Cerebellar nuclear complex (tissue), 1 donor: ENCODE measurements around the gene KATNAL1.

Experiments
- DNase-seq, 2 experiments: peaks; one replicate each; lab custom pipeline; 2025; lab: John Stamatoyannopoulos, UW

Gene KATNAL1

DNA sequence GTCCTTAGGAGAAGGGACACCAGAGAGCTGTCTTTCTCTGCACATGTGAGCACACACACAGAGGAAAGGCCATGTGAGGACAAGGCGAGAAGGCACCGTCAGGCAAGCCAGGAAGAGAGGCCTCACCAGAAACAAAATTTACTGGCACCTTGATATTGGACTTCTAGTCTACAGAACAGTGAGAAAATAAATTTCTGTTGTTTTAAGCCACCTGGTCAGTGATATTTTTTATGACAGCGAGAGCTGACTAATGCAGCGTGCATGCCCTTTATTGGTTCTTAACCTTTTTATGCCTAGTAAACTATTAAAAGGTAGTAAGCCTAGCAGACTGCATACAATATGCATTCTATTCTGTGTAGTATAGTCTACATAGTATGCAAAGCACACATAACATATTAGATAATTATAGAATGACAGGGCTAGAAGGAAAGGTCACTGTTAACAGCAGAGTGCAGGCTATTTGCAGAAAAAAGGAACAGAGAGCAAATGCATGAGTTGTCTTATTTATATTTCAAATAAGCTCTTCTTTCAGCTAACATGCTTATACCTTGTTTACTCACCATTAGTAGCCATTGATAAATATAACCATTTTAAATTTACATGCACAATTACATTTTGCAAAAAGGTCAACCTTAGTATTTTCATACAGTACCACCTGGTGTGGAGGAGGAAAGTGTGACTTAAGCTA lies 25.2 kb upstream of the KATNAL1 start:
- DNase-seq, result no peak

DNA sequence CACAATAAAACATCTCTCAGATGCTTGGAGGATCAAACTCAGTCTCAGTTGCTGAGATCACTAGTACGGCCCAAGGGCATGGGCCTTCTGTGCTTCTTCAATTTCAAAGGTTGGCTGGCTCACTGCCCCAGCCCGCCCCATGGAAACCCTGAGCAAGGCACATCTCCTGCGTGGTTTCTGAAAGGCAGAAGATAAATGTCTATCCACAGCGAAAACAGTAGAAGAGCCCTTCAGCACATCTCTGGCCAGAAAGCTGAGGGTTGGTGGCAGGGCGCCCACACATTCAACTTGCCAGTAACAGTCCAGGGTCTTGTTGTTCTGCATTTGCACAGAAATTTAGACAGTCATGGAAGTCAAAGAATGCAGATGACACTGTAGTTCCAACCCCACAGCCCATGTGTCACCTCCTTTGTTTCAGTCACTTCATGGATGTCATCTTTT lies 24.0 kb upstream of the KATNAL1 start:
- no peak for DNase-seq

DNA sequence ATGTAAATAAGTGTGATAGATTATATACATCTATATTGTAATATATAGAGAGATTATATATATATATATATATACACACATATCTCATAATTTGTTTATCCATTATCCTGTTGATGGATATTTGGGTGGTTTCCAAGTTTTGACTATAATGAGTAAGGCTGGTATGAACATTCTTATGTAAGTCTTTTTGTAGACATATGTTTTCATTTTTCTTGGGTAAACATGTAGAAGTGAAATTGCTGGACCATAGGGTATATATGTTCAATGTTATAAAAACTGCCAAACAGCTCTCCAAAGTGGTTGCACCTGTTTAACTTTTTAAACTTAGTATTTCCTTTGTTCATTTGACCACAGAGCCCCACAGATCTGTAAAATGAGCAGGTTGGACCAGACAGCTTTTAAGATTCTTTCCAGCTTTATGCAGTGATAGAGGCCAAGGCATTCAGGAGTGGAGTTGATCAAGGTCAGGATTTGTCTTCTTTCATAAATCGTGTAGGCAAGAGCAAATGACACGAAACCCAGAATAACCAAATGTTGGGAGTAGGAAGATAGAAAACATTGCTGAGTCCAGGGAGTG lies 21.7 kb upstream of the KATNAL1 start:
- DNase-seq, result no peak

DNA sequence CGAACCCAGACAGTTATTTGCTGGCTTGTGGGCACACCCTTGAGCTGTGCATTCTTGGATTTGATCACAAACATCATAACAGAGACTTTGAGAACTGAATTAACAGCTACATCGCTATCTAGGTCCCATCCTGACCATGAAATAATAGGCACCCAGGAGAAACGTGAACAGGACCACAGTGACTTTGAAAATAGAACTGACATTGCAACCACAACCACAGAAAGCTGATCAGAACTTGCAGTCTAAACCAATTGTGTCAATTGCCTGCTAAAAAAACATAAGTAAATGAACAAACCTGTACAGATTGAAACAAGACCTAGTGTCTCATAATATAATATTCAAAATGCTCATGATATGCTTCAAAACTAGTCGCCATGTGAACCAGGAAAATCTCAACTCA lies 18.3 kb upstream of the KATNAL1 start:
- DNase-seq, result no peak

DNA sequence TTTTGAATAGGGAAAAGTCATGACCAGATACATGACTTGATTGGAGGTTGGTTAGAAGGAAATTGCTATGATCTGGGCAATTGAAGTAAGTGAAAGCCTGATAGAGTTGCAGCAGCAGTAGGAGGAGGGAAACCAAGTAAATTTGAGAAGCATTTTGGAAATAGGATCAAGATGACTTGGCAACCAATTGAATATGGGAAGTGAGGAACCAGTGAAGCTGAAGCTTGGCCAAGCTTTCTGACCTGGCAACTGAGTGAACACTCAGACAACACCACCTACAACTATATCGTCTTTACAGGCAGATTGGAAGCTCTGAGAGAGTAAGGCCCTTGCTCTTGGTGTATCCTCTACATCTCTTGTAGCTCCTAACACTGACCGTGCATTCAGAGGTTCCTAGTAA lies 16.2 kb upstream of the KATNAL1 start:
- DNase-seq, result no peak

DNA sequence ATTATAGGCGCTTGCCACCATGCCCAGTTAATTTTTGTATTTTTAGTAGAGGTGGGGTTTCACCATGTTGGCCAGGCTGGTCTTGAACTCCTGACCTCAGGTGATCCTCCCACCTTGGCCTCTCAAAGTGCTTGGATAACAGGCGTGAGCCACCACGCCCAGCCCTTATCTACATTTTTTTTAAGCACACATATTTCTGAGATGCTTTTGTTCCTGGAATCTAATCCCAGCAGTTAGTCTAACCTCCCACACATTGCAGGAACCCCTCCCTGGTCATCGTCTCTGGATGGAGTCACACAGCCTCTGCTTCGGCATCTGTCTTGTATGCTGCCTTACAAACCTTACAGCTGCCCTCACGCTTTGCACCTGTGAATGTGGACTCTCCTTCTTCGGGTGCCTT lies 15.1 kb upstream of the KATNAL1 start:
- no peak for DNase-seq

DNA sequence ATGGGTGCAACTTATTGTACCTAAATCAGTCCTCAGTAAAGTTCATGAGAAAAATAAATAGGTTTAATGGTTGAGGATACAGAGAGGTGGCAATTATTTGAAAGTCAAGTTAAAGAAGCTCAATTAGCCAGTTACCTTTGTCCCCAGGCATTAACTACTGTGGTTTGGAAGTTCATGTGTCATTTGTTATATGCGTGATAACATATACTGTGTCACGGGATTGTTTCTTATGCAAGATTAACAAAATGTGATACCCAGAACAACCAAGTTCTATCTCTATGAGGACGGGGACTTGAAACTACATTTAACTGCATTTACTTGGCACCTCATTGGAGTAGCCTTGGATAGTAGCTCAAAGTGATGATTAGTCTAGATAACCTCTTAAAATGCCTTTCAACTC lies 13.9 kb upstream of the KATNAL1 start:
- DNase-seq, result no peak

DNA sequence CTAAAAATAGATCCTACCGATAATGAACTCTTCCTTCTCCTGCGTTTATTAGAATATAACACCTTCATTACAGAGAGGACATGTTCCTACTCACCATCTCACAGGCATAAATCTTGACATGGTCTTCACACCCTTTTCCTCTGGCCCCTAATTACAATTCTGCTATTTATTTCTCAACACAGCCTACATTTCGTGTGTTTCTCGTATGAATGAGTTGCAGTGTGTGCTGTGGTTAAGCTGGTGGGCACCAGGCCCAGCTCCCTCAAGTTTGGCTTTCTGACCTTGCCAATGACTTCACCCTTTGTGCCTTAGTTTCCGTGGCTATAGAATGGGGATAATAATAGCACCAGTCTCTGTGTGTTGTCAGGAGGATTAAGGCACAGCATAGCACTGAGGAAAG lies 12.3 kb upstream of the KATNAL1 start:
- no peak for DNase-seq

DNA sequence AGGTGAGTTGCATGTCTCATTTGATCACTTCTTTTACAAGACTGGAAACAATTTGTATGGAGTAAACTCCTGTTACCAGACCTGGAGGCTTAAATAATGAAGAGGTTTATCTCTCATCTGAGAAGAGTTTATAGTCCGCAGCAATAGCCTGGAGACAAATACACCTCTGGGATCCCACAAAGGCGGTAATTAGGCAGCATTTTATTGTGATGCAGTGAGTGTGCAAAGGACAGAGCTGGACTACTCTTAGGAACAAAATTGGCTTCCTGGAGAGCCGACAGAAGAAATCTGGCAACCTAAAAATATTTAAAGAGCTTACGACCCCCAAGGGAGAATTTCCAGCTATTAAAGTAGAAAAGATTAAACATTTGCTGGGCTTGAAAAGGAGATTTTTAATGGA lies 11.8 kb upstream of the KATNAL1 start:
- DNase-seq, result no peak

DNA sequence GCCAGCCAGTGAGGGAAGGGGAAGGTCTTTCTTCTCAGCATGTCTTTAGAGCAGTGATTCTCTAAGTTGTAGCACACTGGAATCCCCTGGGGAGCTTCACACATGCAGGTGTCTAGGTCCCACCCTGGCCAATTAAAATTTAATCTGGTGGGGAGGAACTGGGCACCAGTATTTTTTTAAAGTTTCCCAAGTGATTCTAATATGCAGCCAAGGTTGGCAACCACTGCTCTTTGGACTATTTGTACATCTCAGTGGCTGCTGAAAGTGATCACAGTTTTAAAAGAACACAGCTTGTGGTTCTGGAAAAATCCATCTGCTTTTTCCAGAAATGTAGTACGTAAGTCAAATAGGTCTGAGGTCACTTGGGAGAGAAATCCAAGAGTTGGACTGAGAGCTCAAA lies 10.7 kb upstream of the KATNAL1 start:
- DNase-seq, result no peak

DNA sequence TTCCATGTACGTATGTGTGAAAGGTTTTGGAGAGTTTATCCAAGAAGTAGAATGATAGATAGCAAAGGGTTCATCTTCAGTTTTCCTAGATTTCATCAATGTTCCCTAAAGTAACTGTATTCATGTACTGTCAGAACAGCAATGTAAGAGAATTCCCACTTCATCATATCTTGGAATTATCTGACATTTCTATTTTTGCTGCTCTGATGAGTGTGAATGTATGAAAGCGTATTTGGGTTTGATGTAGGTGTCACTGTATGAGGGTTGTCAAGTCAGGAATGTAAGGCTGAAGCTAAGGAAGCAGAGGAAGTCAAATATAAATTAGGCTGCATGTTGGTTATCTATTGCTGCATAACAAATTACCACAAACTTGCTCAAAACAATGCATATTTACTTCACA lies 7.2 kb upstream of the KATNAL1 start:
- no peak for DNase-seq

DNA sequence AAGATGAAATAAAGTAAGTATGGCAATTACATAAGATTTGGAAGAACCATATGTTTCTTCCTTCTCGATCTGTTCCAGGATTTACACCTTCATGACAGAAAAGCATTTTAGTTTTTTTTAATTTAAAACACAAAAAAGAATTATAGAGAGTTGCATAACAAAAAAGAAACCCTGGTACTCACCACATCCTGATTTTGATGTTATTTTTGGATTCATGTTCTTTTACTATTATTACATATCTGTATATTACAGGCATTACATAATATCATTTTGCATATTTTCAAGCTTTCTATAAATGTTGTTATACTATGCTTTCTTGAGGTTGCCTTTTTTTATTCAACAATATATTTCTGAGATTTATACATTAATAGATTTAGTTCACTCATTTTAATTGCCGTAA lies 6.7 kb upstream of the KATNAL1 start:
- no peak for DNase-seq

DNA sequence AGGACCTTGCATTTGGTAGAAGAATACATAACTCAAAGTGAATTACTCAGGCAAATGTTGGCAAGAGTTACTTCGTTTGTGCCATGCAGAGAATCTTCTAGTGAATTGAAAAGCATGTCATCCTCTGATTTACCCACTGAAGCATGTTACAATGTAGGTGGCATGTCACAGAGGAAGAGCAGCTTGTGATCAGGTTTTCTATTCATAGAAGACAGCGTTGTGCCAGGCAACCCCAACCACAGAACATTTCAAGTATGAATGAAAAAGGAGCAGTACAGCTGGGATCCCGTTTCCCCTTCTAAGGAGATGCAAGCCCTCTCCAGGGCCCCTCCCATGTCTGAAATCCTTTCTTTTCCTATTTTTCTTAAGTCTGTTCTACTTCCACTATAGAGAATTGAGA lies 6.0 kb upstream of the KATNAL1 start:
- DNase-seq, result no peak

DNA sequence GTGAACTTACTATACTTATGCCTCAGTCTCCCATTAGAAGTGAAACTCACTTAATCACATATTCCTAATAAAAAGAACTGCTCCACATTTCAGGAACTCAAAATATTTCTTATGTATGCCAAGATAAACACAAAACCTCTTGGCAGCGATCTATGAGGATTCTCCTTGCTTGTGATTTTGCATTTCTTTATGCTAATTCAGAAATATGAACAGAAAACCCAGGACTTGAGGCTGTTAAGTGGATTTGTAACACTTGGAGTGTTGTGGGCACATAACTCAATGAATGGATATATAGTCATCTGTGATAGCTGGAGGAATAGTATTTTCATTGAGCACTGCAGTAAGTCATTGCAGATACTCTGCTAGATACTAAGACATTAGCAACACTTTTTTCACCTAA lies 5.6 kb upstream of the KATNAL1 start:
- no peak for DNase-seq

DNA sequence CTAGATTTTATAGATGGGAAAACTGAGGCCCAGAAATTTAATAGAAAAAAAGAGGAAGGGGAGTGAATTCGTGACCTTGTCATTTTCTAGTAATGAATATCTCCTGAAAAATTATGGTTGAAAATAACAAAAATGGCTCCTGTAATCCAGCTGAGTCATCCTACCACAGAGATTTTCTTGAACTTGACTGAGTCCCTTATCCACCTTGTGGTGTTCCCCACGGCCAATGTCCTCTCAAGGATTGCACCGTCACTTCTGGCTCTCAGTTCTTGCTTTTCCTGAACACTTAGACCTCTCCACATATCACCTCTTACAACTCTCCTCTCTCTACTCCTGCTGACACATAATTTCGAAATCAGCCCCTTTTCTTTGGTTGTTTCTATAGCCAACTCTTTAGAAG lies 1.2 kb upstream of the KATNAL1 start:
- no peak for DNase-seq

DNA sequence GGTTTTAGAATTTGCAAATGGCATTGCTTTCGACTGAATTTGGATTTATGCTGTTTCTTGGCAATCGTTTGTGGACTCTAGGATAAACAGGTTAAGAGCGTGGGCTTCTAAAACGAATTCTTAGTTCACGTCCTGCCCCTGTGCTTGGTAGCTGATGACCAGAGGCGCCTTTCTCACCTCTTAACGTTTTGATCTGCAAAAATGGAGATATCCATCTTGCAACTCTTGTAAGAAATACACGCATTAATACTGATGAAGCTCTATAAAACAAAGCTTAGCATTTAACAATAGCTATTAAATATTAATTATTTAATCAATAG lies 580 bp upstream of the KATNAL1 start:
- no peak for DNase-seq

DNA sequence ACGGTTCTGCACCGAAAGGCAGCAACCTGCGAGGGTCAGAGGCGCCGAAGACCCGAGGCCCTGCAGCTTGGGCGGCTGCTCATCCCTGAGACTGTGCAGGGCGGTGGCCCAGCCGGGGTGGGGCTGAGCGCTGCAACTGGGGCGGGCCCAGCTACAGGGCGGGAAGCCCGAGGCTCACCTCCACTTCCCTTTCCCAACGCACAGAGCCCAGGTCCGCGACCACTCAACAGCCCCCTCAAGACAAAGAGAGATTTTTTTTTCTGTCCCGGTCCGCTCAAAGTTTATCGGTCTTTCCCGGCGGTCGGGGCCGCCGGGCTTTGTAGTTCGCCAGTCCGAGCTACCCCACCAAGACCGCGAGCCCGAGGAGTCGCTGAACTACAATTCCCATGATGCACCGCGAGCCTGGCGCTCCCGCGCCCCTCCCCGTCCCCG lies 573 bp downstream of the KATNAL1 start:
- DNase-seq, result peak; percentile 36 to 84

DNA sequence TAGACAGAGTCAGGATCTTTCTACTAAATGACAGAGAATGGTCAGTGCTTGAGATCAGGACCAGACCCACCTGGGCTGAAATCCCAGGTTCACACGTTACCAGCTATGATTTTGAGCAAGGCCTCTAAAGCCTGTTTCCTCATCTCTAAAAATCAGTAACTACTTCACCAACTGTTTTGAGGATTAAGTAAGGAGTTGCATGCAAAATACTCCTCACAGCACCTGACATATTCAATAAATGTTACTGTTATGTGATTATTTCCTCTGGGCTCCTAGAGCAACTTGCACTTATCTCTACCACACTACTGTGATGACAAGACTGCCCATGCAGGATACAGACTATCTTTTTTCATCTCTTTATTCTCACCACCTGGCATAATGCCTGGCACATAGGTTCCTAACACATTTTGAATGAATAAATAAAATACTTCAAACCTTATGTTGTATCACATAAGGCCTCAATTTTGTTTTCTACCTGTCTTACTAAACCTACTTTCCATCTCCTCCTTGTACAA lies 1.8 kb downstream of the KATNAL1 start:
- no peak for DNase-seq

DNA sequence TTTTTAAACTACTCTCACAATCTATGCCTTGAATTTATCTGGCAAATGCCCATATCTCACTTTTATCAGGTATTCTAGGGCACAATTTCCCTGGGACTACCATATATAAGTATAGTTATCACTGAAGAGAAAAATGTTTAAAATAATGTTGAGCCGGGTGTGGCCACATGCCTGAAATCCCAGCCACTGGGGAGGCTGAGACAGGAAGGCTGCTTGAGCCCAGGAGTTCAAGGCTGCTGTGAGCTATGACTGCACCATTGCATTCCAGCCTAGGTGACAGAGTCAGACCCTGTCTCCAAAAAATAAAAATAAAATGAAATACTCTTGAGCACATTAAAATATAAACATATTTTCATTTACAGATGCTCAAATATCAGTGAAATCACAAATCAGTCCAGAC lies 4.1 kb downstream of the KATNAL1 start:
- DNase-seq, result no peak

DNA sequence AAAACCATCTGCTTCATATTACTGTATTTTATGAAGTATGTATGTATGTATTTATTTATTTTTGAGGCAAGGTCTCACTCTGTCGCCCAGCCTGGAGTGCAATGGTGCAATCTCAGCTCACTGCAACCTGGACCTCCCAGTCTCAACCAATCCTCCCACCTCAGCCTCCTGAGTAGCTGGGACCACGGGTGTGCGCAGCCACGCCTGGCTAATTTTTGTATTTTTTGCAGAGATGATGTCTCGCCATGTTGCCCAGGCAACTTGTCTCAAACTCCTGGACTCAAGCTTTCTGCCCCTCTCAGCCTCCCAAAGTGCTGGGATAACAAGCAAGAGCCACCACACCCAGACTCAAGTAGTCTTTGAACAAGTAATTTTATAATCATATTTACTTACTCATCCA lies 5.5 kb downstream of the KATNAL1 start:
- no peak for DNase-seq

DNA sequence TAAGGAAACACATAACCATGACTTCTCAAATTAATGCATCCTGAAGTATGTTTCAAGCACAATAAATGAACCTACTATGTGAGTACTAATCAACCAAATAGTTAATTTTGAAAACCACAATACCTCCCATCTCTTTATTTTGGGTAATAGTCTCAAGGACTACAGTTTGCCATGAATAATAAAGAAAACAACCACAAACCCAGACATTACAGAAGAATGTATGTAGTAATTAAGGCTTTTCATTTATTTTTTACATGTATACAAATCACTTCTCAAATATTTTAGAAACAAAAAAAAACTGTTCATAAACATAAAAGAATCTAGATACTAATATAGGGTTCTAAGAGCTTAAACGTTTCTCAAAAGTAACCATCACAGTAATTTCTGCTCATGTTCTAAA lies 6.8 kb downstream of the KATNAL1 start:
- DNase-seq, result no peak

DNA sequence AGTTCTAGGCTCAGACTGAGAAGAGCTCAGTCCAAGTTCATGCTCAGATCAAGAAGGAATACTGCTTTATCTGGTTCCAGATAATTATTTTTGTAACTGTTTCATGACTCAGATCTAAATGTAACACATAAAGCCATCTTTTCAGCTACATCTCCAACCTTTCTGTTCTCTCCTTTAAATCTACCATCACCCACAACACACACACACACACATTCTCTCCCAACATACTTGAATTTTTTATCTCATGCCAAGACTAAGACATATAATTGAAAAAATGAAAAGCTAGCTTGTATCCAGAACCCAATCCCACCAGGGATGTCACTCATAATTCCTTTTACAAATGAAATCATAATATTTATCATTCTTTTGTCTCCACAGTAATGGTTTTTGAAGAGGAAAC lies 7.6 kb downstream of the KATNAL1 start:
- DNase-seq, result no peak

DNA sequence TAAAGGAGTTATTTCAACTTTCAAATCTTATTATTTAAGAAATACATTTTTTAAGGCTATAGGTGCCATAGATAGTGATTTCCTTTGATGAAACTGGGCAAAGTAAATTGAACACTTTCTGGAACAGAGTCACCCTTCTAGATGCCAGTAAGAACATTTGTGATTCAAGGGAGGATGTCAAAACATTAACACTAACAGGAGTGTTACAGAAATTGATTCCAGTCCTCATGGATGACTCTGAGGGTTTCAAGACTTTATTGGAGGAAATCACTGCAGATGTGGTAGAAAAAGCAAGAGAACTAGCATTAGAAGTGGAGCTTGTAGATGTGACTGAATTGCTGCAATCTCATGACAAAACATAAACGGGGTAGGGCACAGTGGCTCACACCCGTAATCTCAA lies 12.2 kb downstream of the KATNAL1 start:
- DNase-seq, result no peak

DNA sequence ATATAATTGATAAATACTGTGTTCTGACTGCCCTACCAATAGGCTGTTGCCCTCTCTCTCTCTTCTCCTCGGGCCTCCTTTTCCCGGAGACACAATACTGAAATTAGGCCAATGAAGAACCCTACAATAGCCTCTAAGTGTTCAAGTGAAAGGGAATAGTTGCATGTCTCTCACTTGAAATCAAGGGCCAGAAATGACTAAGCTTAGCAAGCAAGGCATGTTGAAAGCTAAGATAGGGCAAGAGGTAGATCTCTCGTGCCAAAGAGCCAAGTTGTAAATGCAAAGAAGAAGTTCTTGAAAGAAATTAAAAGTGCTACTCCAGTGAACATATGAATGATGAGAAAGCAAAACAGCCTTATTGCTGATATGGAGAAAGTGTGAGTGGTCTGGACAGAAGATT lies 13.3 kb downstream of the KATNAL1 start:
- DNase-seq, result no peak
